Measurements from ENCODE around the gene HLA-DRB1.

DNA sequence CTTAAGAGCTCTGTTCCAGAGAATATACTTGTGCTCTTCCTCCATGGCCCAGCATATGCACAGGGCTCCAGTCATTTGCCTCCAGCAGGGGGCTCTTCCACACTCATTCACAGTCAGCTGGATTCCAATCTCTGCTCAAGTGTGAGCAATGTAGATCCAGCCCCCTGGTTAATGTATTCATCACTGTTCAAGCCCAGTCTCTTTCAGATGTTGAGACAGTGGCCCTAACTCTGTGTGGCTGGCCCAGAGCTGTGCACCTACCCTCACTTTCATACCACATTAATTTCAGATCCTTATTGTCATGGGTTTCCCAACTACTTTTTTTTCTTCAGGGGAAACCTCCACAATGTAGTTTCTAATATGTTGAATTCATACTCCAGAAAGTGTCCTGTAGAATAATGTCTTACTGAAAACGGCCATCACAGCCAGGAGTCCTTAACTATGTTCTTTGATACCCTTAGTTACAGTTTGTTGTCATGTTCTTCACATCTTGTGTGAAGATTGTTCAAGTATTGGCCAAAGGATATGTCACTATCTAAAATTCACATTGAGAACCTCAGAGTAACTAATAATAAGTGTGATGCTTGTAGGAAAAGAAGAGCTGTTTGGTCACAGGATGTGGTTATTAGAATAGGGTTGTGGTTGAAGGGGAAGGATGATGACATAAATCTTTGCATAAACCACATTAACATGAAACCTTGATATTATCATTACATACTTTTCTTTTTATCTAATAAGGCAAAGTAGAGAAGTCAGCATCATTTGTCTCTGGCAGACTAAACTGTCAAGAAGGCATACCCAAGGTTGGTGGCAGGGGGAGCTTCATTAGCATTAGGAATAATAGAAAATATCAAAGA, 33.1 kb upstream of the HLA-DRB1 start:
- TF ChIP-seq, protein P1, sequence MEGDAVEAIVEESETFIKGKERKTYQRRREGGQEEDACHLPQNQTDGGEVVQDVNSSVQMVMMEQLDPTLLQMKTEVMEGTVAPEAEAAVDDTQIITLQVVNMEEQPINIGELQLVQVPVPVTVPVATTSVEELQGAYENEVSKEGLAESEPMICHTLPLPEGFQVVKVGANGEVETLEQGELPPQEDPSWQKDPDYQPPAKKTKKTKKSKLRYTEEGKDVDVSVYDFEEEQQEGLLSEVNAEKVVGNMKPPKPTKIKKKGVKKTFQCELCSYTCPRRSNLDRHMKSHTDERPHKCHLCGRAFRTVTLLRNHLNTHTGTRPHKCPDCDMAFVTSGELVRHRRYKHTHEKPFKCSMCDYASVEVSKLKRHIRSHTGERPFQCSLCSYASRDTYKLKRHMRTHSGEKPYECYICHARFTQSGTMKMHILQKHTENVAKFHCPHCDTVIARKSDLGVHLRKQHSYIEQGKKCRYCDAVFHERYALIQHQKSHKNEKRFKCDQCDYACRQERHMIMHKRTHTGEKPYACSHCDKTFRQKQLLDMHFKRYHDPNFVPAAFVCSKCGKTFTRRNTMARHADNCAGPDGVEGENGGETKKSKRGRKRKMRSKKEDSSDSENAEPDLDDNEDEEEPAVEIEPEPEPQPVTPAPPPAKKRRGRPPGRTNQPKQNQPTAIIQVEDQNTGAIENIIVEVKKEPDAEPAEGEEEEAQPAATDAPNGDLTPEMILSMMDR (IDR thresholded peaks at IDR 0.05; ENCODE audit: insufficient read depth, low read length, poor library complexity, severe bottlenecking), result peak; percentile 75
- no peak for TF ChIP-seq EZH2phosphoT487 (conservative IDR thresholded peaks at IDR 0.05; ENCODE audit: low read length)
